ENCODE data around the gene RPL27A.

DNA sequence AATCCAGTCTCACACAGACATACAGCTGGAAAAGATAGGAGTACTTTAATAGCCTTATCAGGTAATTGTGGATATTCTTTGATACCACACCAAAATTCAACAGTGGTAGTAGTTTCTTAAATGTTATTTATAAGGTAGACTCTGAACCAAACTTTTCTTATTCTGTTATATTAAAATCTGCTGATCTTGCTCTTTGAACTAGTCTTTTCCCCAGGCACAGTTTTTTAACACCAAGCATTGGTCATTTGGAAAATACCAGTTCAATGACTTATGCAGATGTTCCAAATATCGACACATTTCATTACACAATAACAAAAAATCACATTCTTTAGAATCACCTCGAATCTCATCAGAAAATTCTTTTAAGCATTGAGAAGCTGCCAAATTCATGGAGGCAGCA, 7.7 kb upstream of the RPL27A start:
- TF ChIP-seq, protein P1, sequence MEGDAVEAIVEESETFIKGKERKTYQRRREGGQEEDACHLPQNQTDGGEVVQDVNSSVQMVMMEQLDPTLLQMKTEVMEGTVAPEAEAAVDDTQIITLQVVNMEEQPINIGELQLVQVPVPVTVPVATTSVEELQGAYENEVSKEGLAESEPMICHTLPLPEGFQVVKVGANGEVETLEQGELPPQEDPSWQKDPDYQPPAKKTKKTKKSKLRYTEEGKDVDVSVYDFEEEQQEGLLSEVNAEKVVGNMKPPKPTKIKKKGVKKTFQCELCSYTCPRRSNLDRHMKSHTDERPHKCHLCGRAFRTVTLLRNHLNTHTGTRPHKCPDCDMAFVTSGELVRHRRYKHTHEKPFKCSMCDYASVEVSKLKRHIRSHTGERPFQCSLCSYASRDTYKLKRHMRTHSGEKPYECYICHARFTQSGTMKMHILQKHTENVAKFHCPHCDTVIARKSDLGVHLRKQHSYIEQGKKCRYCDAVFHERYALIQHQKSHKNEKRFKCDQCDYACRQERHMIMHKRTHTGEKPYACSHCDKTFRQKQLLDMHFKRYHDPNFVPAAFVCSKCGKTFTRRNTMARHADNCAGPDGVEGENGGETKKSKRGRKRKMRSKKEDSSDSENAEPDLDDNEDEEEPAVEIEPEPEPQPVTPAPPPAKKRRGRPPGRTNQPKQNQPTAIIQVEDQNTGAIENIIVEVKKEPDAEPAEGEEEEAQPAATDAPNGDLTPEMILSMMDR (conservative IDR thresholded peaks at IDR 0.05 in 1 of 2, IDR thresholded peaks at IDR 0.05 in 1 of 2; ENCODE audit: low read depth in 1 of 2, low read length in 2 of 2): no peak
- no peak for TF ChIP-seq EZH2 (IDR thresholded peaks at IDR 0.05; ENCODE audit: low read length, missing control alignments)

Measured in fibroblast of lung (primary cell).